GM19238 (cell line): ENCODE data around the gene TNFSF13.

Experiments
- DNase-seq: peaks from one replicate; pipeline ENCODE4 v3.0.0; 2011; ENCODE audit warnings: low spot score; ENCODE audit not compliant: insufficient read length

The TNFSF13 gene, protein sequence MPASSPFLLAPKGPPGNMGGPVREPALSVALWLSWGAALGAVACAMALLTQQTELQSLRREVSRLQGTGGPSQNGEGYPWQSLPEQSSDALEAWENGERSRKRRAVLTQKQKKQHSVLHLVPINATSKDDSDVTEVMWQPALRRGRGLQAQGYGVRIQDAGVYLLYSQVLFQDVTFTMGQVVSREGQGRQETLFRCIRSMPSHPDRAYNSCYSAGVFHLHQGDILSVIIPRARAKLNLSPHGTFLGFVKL

GRCh38 chr17:7558544-7559319 lies at the start of gene TNFSF13:
TNFSF13 (plus strand) TSS chr17:7558750; CDS start chr17:7559040, 290 bp downstream.
- DNase-seq = no peak

DNA sequence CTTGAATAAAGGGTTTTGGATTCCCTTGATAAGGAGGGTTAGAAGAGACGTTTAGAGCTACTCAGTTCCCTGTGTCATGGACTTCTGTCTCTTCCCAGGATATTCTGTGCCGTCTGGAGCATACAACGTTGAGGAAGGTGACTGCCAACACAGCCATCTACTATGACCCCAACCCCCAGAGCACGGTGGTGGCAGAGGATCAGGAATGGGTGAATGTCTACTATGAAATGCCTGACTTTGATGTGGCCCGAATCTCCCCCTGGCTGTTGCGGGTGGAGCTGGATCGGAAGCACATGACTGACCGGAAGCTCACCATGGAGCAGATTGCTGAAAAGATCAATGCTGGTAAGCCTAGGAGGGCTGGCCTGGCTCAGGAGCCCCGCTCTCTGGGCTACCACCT lies 49.7 kb upstream of the TNFSF13 start:
- no peak for DNase-seq

DNA sequence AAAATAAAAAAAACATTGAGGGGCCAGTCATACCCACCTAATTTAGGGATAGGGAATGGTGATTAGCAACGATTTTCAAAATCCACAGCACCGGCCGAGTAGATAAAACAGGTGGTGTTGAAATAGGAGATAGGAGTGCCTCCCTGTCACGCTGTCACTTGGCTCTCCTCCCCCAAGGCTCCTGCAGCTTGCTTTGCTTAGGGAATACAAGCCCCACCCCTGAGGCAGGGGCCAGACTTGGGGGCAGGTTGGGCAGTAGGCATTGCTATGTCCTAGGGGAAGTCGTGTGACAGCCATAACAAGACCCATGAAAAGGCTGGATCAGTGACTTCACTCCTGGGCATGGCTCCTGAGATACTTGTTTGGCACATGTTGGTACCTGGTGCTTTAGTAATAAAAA lies 48.6 kb upstream of the TNFSF13 start:
- no peak for DNase-seq

GRCh38 chr17:7511108-7511507 lies 47.4 kb upstream of the TNFSF13 start:
- no peak for DNase-seq

DNA sequence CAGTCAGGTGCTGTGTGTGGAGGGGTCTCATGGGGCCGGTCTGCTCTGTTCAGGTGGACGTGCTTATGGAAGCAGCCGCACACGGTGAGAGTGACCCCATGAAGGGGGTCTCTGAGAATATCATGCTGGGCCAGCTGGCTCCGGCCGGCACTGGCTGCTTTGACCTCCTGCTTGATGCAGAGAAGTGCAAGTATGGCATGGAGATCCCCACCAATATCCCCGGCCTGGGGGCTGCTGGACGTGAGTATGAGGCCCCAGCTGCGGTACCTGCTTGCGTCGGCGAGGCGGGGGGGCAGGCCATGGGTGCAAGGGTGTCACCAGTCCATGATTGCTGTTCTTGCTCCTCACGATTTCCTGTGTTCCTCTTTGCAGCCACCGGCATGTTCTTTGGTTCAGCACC lies 46.4 kb upstream of the TNFSF13 start:
- DNase-seq = no peak

DNA sequence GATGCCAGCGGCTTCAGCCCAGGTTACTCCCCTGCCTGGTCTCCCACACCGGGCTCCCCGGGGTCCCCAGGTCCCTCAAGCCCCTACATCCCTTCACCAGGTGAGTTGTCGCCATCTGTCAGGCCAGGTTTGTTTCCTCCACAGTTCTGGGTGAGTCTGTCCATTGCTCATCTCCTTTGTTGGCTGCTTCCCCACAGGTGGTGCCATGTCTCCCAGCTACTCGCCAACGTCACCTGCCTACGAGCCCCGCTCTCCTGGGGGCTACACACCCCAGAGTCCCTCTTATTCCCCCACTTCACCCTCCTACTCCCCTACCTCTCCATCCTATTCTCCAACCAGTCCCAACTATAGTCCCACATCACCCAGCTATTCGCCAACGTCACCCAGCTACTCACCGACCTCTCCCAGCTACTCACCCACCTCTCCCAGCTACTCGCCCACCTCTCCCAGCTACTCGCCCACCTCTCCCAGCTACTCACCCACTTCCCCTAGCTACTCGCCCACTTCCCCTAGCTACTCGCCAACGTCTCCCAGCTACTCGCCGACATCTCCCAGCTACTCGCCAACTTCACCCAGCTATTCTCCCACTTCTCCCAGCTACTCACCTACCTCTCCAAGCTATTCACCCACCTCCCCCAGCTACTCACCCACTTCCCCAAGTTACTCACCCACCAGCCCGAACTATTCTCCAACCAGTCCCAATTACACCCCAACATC lies 45.6 kb upstream of the TNFSF13 start:
- DNase-seq = no peak

- no peak for DNase-seq
Observed at GRCh38 chr17:7513850-7514419, 44.6 kb upstream of the TNFSF13 start.

DNA sequence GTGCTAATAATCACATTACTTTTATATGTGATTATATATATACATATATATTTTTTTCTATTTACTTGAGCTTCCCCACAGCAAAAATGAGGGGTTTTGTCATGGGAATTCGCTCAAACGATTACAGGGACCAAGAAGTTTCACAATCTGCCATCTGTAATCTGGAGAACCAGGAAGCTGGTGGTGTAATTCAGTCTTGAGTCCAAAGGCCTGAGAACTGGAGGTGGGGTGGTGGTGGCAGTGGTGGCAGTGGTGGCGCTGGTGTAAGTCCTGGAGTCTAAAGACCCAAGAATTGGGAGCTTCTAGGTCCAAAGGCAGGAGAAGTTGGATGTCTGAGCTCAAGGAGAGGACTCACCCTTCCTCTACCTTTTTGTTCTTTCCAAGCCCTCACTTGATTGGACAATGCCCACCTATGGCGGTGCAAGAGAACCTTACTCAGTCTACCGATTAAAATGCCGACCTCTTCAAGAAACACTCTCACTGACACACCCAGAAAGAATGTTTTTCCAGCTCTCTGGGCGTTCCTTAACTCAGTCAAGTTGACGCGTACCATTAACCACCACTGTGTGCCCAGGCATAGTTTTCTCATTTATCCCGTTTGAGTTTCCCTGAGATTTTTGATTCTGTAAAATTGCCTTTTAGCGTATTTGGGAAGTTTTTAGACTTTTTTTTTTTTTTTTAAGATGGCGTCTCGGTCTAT lies 42.5 kb upstream of the TNFSF13 start:
- no peak for DNase-seq

DNA sequence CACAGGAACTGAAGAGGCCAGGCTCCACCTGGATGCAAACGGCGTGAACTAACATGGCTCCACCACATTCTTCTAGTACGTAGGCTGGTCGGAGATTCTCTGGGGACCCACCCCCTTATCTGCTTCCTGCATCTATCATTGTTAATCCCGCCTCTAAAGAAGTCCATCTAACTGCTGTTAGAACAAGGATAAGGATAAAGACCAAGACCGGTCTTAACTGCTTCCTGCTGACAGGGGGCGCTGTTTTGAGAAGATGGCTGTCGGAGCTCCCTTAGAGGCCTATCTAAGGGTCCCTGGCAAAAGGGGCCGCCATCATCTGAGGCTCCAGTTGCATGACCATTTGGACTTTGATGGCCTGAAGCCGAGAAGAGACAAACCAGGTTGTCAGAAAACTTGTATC lies 35.5 kb upstream of the TNFSF13 start:
- no peak for DNase-seq

GRCh38 chr17:7528842-7529241 lies 29.7 kb upstream of the TNFSF13 start:
- DNase-seq = no peak

DNA sequence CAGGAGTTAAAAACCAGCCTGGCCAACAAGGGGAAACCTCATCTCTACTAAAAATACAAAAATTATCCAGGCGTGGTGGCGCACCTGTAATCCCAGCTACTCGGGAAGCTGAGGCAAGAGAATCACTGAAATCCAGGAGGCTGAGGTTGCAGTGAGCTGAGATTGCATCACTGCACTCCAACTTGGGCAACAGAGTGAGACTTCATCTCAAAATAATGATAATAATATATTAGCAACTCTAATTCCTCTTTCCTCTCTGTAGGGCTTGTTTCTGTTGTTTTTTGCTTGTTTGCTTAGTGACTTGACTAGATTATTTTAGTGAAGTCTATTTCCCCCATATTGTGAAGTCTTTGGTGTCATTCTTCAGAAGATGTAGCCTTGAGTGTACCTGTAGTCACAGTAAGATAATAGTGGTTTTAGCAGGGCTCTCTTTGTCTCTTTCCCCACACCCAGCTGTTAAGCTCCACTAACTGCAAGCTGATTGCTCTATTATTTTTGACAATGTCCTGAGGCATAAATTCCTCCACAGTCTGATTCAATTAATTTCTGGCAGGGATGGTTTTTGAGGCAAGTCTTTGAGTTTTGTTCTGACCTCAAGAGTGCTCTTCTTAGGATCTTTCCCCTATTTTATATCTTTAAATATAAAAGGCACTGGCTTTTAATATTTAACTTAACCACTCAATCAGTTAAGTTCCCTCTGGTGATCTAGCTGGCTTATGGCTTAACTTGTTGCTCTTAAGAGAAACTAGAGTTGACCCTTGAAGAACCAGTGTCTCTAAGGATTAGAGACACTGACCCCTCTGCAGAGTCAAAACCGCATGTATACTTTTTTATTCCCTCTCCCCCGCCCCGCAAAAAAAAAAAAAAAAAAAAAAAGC lies 28.3 kb upstream of the TNFSF13 start:
- DNase-seq = no peak

DNA sequence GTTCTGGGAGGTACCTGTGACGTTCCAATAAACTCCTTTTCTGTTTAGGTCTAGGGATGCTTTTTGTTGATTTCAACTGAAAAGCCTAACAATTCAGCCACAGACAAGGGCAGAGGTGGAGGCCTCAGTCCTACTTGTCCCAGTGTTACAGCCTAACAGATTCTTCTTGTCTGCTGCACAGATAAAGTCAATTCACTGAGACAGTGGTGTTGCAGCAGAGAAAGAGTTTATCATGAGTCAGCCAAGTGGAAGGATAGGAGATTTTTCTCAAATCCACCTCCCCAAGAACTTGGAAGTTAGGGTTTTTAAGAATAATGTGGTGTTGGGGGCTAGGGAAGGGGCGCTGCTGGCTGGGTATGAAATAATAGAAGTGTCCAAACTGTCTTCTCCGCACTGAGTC lies 20.5 kb upstream of the TNFSF13 start:
- no peak for DNase-seq

- no peak for DNase-seq
Observed at GRCh38 chr17:7538891-7539545, 19.5 kb upstream of the TNFSF13 start.

- no peak for DNase-seq
Observed at GRCh38 chr17:7541074-7541621, 17.4 kb upstream of the TNFSF13 start.

GRCh38 chr17:7544911-7545310 lies 13.6 kb upstream of the TNFSF13 start:
- DNase-seq = no peak

- no peak for DNase-seq
Observed at GRCh38 chr17:7548585-7549400, 9.8 kb upstream of the TNFSF13 start, which contains the start of gene TNFSF12. TNFSF12 (plus strand) TSS chr17:7549058; CDS start chr17:7549154, 96 bp downstream.

- DNase-seq = no peak
Observed at GRCh38 chr17:7549401-7550055, 9.0 kb upstream of the TNFSF13 start.

DNA sequence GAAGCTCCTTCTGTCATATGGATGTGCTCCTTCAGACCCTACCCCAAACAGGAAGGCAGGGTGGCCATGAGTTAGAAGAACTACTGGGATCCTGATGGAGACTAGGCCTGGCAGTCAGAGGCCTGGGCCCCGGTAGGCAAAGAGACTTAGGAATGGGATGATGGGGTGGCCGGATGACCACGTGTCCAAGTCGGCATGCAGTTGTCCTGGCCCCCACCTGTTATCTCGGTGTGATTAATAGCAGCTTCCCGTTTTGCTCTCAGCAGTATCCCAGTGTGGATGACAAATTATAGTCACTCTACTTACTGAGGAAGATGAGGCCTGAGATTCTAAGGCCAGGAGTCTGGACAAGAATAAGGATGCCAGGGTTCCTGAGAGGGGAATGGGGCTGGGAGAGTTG lies 8.2 kb upstream of the TNFSF13 start:
- DNase-seq = no peak
